DMS79 (cell line): Measurements from ENCODE around the gene DELE1.
A peak's percentile ranks its signal among the peaks of the same experiment; 100 is the strongest.

Experiments used
- DNase-seq: peaks from one replicate; lab custom pipeline; 2025; lab: John Stamatoyannopoulos, UW

Gene DELE1

GRCh38 chr5:141957367-141957996, 33.8 kb downstream of the DELE1 start:
- no peak for DNase-seq

- no peak for DNase-seq
Observed at GRCh38 chr5:141958113-141958512, 34.4 kb downstream of the DELE1 start, which contains the start of gene PCDH12. Gene PCDH12, minus strand, starts transcription at chr5:141958202. Its CDS starts 351 bp downstream, at chr5:141957851.

- DNase-seq = no peak
Observed at GRCh38 chr5:141958546-141959172, 35.0 kb downstream of the DELE1 start.

GRCh38 chr5:141960018-141960417, 36.3 kb downstream of the DELE1 start:
- no peak for DNase-seq

GRCh38 chr5:141960449-141961323, 37.0 kb downstream of the DELE1 start:
- DNase-seq = peak; percentile 31

DNA sequence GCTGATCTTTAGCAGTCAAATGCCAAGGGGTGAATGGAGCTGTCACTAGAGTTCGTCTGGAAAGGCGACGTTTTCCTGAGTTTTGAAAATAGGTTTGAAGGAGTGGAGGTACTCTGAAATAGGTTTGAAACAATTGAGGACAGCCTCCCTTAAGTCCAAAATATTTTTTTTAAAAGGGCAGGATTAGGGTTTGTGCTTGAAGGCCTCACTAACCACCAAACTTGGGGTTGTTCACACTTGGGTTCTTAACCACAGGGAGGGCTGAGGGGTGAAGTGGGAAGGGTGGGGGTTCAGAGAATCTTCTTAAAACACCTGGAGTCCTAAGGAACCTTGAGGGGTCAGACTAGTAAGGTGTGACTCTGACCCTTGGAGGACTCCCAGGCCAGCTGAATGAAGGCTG, 37.8 kb downstream of the DELE1 start:
- no peak for DNase-seq

DNA sequence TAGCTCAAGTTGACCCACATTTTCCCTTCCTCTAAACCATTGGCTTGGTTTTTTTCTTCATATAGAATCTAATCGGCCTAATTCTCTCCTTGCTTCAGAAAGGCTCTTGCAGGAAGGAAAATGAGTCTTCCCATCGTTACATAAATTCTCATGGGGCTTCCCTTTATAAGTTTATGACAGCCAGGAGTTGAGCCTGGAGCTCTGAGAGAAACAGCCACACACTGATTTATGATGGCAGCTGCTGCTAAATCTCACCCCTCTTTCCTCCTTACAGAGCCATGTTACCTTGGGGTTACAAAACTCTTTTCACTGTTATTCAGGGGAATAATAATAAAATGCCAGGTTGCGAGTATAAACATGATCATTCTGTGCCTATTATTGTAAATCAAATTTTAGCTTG, 40.0 kb downstream of the DELE1 start:
- no peak for DNase-seq

DNA sequence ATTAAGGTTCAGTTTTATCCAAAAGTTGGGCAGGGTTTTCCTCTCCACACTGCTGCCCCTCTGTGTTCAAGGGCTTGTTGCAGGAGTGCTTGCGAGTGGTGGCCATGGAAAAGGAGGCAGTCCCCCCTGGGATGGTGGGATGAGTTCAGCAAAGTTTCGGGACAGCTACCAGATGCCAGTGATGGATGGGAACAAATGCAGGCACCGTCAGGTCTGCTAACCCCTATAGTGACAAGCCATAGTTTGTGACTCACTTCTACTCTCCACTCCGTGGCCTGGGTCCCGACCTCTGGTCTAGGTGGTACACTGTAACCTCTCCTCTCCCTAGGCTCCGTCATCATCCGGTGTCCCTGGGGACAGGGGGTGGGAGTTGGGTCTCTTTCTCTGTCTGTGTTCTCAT, 41.4 kb downstream of the DELE1 start:
- no peak for DNase-seq

- DNase-seq = no peak
Observed at GRCh38 chr5:141966275-141966962, 42.7 kb downstream of the DELE1 start.

DNA sequence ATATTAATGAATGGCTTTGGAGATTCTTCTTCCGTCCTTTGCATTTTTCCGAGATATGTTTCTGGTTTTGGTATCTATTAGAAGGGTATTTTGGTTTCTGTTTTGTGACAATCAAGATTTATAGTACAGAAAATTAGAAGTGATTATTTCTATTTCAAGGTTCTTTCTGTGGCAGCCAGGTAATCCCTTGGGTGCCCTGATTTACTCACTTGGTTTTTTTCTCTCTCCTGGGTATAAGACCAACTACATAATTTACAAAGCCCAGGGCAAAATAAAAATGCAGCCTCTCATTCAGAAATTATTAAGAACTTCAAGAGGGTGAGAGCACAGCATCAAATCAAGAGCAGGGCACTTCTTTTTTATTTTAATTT, 43.3 kb downstream of the DELE1 start:
- DNase-seq = no peak

DNA sequence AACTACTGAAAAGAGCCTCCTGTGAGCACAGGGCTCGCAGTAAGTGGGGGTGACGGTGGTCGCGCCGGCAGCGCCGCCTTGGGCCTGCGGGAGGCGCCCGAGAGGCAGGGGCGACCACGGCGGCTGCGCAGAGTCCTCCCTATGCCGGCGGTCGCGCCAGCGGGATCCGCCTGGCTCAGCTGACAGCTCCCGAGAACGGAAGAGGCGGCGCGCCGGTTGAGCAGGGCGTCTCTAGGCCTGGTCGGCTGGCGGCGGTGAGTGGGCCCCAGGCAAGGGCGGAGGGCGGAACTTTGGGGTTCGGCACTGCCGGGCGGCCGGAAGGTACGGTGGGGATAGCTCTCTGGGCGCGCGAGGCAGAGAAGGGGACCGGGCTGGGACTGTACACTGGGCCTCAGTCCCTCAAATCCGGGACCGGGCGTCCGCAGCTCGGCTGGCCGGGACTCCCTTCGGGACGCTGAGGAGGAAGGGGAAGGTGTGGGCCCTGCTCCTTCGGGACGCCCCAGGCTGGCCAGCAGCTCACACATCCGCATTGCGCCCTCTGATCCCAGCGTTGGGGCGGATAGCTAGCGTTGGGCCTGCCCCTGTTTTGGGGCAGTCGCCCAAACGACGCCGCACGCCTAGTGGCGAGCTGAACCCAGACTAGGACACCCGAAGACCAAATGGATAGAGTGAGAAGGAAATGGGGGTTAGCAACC, 45.4 kb downstream of the DELE1 start, which contains the start of gene RNF14:
Gene RNF14 (plus strand): TSS at position 192 of the 695 bp plus-strand sequence. CDS start 4,484 bp downstream, outside the sequence.
- peak; percentile 38 for DNase-seq

DNA sequence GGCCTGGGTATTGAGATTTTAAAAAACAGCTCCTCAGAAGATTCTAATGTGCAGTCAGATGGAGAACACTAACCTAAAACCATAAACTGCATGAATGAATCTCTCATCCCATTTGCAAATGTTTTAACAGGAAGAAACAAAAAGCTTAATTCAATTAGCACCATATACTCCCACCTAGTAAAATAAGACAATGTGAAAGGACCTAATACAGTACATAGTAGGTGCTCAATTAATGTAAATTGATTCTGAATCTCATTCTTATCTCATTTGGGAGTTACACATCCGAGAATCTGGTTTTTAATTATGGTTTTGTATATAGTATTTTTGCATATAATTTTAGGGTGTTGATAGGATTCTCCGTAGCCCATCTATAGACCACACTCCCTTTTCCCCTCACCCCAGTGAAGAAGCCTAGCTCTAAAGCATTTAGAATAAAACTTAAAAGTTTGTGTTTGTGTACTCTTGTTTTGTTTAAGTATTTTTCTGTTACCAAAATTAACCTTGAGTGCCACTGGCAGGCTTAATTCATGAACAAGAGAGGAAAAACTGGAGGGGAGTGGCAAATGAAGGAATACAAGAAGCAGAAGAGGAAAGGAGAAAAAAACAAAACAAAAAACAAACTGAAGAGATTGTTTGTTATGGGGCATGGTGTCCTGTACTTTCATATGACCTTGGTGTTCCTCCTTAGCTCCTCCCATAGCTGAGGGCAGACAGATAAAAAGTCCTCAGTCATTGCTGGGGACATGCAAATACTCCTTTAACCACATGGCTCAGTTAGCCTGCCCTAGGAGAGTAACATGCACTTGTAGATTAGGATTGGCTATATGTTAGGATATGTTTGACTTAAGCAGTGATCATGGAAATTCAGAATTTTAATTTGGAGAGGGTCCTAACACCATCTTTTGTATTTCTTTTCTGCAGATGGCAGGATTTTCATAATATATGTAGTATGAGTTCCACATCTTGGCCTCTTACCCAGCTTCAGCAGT, 46.4 kb downstream of the DELE1 start:
- DNase-seq = no peak

DNA sequence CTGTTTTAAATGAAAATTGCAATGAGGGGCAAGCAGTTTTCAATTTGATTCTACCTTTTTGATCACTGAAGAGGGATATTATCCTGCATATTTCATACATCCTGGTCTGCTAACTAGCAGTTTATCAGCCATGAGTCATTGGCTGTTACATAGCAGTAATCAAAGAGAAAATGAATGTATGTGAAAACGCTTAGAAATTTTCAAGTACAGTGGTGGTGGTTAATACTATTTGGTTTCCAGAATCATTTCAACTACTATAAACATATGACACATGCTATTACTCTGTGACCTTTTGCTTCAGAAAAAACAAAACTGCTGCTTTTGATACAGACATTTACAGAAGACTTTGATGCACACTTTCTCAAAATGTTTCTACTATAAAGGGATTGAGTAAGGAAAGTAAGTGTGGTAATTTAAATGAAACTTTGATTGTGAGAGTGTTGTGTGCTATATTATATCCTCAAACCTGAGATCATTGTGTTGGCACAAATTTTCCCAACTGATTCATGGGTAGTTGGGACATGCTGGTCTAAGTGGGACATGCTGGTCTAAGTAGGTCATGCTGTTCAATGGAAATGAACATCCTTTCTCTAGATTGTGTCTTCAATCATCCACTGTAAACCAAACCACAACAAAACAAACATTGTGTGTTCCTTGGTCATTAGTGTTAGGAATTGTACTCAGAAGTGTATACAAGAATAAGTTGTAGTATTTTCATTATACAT, 50.4 kb downstream of the DELE1 start:
- DNase-seq = no peak

- DNase-seq = no peak
Observed at GRCh38 chr5:141976176-141976575, 52.5 kb downstream of the DELE1 start.

GRCh38 chr5:141978389-141978788, 54.7 kb downstream of the DELE1 start:
- no peak for DNase-seq

DNA sequence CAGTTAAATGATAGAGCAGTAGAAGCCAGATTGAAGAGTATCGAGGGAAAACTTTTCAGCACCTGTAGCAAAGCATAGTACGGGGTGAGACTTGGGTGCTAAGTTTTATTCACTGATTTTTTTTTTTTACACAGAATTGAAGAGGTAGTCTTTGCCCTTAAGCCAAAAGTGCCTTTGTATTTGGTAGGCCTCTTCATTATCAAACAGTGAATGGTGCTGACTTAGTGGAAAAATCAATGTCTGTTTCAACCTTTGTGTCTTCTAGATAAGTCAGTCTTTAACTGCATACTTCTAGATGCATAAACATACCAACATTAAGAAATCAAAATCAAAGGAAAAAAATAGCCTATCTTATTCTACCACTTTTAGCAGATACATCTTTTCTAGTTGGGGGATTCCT, 59.0 kb downstream of the DELE1 start:
- no peak for DNase-seq

DNA sequence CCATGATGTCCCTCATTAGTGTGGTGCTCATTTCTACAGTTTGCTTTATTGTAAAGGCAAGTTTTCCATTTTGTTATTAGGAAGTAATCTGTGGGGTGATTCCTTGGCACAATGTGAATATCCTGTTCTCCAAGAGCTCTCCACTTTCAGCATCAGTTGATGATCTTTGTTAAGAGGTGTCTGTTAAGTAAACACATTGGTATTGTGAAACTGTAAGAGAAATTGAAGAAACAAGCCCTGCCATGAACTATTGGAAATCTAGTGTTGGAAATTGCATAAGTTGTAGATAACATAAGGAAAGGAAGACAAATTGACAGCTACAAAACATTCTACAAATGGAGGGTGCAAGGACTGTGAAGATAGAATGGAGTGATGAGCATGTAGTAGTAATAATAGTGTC, 62.4 kb downstream of the DELE1 start:
- DNase-seq = no peak

DNA sequence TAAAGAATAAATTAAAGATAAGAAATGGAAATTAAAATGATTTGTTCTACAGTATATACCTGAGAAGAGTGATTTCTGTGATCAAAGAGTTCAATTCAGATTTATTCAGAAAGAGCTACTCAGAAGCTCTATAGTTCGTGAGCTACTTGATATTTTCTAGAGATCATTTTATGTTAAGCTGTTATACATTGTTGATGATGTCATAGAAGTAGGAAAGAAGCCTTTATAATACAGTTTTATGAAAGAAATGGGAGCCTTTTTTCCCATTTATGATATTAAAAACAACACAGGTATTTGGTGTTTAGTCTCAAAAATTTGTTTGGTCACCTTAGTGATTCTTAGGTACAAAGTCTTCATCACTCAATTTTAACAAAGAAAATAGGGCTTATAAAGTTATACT, 66.0 kb downstream of the DELE1 start:
- no peak for DNase-seq
